Measurements from ENCODE around the gene MTUS2.
"Not testable (repeated sequence)": the region's sequence is repeated elsewhere in the genome, so short reads cannot be mapped to it uniquely, and the experiment has no call there.

The MTUS2 gene

DNA sequence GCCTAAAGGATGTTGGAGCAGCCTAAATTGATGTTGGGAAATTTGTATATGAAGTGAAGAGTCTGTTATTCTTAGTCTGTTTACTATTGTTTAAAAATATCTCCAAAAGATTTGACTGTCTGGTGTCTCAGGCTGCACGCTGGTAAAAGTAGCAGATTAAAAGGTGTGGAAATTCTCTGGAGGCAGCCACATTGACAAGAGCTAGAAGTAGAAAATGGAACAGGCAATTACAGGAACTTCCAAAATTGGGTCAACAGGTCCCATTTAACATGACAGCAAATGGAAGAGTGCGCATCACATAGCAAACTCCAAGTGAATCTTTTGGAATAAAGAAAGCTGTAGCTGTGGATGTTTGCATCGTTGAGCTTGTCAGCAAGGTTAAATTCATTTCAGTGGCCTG, 138.3 kb downstream of the MTUS2 start:
- DNase-seq (ENCODE audit: low spot score): no peak

DNA sequence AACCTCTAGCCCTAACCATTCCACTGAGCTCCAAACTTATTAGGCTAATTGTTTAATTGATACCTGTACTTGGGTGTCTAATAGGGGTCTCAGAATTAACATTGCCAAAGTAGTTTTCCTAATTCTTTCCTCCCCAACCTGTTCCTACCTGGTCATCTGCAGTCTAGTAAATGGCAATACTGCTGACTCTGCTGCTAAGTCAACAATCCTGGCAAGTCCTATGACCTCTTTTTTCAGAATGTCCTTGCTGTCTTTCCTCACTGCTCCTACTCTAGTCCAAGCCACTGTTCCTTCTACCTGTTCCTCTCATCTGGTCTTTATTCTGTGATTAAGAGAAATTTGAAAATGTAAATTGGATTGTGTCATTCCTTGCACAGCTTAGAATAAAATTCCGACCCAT, 143.9 kb downstream of the MTUS2 start:
- DNase-seq (ENCODE audit: low spot score): no peak

DNA sequence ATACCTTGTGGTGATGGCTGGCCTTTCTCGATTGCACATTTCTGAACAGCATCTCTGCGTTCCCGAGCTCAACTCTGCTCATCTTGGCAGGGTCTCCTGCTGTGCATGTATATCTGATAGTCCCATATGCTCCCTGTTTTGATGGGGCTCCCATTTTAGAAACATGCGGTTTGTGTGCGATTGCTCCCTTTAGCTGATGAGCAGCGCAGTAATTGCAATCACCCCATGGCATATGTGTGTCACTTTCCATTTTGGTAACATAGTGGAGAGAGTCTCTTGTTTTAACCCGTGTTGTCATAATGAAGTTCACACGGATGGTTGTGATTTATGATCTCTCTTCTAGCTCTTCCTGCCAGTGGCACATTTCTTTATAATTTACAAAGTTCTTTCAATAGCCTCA, 144.7 kb downstream of the MTUS2 start:
- DNase-seq (ENCODE audit: low spot score): no peak

DNA sequence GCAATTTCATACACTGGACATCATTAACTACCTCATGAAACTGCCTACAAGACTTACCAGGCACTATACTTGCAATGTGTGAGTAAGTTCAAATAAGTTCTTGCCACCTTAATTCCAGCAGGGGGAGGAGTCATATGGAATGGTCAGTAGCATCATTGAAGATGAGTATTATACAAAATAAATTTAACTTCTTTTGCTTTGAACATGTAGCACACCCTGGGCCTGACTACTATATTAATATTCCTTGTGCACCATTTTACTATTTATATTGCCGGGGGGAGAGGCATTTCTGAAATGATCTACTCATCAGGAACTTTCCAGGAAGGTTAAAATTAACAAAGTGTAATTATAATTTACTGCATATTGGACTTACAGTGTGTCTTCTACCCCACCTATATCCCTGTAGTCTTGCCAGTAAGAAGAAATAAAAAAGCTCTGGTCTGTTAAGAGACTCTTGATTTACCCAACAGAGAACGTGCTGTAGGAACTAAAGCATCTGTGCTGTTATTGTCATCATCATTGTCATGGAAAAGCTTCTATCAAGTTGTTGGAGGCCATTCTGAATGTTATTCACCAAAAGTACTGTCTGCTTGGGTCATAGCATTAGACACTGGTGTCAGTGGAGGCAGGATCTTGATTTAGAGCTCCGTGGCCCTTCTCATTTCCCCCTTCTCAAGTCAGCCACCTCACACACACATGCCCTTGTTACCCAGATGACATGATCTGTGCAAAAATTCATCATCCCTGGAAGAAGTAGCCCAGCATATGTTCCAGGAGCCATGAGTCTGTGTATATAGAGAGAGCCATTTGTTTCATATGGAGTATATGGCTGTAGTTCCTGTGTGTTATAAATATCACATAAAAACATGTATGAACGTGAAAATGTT, 147.1 kb downstream of the MTUS2 start:
- no peak for DNase-seq (ENCODE audit: low spot score)

DNA sequence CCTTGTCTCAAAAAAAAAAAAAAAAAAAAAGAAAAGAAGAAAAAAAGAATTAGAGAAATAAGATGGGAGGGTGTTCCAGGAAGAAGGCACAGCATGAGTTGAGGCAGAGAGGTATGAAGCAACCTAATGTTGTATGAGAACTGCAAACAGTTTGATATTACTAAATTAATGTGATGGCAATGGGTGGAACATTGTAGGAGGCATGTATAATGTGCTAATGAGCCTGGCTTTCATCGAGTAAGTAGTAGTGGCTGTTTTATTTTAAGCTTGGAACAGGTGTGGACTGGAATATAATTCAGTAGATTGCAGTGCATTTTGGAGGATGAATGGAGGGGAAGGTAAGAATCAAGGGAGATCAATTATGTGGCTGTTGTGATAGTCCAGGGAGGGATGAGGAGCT, 156.1 kb downstream of the MTUS2 start:
- DNase-seq (ENCODE audit: low spot score): no peak

DNA sequence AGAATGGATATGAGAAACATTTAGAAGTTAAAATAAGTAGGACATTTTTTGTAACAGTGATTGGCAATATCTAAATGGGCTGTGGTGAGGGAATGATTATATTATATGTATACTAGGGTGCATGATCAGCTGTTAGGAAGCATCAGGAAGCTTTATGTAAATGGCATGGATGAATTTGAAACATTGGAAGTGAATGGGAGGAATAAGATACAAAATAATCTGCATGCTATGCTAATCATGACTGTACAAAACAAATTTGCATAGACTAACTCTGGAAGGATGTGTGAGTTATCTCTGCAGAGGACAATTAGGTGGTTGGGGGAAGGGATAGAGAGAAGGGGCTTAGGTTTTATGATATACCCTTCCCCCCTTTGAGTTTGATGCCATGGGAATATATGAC, 156.5 kb downstream of the MTUS2 start:
- DNase-seq (ENCODE audit: low spot score): no peak

DNA sequence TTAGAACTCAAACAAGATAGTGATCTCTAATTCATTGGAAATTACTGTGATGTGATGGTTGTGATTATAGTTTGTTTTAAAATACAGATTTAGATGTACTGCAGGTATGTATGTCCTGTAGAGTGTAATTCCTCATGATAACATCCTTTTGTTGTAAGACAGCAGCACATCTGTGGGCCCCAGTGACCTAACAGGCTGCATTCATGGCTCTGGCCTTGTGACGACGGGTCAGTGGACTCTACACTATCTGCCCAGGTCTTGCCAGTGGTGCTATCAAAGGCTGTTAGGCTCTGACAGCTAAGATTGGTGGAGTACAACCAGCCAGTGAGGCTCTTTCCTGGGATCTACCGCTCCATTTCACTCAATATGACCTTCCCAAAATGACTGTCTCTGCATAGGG, 158.4 kb downstream of the MTUS2 start:
- no peak for DNase-seq (ENCODE audit: low spot score)

DNA sequence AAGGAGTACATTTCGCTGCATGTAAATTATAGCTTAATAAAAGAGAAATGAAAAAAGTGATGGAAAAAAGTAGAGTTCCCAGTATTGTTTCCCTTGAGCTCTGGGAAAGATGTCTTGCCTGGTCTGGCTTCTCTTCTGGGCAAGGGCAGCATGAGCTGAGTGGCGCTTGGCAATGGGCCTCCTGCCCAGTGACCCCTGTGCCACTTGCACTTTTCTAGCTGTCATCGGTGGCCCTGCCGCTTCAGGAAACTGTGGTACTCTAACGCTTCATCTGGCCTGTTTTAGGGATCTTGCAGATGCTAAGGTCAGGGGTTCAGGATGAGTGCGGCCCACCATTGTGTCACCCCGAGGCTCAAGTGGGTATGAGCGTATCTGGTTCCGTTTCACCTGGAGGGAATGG, 161.4 kb downstream of the MTUS2 start:
- no peak for DNase-seq (ENCODE audit: low spot score)

DNA sequence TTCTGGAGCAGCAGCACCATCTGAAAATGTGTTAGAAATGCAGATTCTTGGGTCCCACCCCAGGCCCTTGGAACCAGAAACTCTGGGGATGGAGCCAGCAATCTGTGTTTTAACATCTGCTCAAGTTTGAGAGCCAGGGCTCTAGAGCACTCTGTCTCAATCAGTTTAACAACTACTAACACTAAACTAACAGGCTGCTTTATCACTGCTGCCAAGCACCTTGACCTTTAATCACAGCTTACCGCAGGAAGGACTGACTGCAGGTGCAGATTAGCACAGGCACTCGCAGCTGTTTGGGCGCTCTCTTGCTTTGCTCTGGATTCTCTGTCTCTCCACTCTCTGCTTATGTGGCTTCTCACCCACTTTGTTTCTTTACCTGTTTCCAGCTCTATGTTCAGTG, 163.5 kb downstream of the MTUS2 start:
- DNase-seq (ENCODE audit: low spot score): no peak

DNA sequence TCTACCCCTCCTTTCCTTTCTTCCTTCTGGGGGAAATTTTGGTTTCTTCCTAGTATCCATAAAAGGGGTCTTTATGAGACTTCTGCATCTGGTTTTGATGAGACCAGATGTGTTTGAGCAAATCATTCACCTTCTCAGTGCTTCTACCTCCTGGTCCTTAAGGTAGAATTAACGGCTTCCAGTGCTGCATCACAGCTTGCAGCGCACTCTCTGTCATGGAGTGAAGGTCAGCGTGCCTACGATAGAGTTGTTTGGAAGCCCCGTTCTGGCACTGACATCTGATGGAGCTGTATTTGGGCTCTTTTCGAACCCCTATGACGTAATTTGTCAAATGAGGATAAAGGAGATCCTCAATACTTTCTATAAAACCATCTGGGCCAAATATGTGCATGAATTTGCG, 164.2 kb downstream of the MTUS2 start:
- no peak for DNase-seq (ENCODE audit: low spot score)

DNA sequence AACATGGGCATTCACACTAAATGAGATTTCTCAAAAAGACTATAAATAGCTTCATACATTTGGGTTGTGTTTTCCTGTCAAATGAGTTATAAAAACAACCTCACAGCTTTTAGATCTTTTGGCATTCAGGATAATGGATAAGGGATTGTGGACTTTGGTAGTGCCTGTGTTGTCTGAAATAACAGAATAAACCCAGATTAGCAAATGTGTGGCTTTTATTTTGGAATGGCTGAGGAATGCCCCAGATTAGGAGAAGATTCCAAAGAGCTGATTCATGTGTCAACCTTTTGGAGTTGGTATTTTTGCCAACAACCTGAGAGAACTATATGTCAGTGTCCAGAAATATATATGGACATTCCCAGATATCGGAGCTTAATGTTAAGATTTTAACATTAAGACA, 164.7 kb downstream of the MTUS2 start:
- no peak for DNase-seq (ENCODE audit: low spot score)

DNA sequence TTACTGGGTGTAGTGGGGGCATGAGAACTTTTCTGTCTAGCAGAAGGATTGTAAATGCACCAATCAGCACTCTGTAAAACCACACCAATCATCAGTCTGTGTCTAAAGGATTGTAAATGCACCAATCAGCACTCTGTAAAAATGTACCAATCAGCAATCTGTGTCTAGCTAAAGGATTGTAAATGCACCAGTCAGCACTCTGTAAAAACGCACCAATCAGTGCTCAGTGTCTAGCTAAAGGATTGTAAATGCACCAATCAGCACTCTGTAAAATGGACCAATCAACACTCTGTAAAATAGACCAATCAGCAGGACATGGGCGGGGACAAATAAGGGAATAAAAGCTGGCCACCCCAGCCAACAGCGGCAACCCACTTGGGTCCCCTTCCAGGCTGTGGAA, 170.2 kb downstream of the MTUS2 start:
- not testable (repeated sequence) for DNase-seq (ENCODE audit: low spot score)

DNA sequence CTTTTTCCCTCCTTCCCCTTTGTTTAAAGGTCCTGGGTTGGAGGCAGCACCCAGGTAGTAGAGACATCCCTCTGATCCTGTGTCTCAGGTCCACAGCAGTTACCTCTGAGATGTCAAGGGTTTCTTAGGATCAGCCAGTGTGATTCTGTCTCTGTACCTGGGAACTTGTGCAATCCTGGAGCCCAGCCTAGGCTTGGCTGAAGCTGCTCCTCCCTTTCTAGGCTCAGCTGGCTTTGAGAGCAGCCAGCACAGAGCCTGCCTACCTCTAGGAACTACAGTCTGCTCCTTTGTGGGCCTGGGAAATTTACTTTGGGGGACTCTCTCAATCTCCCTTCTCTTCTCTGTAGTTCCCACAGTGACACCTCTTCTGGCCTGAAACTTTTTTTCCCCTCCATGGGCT, 171.6 kb downstream of the MTUS2 start:
- no peak for DNase-seq (ENCODE audit: low spot score)

DNA sequence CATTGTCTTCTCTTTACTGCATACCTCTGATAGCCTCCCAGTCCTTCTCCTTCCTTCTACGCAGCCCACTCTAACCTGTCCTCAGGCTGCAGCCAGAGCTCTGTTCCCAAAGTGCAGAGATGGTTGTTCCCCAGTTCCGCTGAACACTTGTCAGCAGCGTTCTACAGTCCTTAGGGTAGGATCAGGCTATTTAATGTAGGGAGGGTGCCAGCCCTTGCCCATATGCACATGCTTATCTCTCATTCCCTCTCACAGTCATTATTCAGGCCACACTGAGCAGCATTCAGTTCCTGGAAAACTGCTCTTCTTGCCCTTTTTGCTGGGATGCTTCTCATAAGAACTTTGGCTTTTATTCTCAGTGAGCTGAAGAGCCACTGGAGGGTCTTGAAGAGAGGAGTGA, 180.7 kb downstream of the MTUS2 start:
- DNase-seq (ENCODE audit: low spot score): no peak

DNA sequence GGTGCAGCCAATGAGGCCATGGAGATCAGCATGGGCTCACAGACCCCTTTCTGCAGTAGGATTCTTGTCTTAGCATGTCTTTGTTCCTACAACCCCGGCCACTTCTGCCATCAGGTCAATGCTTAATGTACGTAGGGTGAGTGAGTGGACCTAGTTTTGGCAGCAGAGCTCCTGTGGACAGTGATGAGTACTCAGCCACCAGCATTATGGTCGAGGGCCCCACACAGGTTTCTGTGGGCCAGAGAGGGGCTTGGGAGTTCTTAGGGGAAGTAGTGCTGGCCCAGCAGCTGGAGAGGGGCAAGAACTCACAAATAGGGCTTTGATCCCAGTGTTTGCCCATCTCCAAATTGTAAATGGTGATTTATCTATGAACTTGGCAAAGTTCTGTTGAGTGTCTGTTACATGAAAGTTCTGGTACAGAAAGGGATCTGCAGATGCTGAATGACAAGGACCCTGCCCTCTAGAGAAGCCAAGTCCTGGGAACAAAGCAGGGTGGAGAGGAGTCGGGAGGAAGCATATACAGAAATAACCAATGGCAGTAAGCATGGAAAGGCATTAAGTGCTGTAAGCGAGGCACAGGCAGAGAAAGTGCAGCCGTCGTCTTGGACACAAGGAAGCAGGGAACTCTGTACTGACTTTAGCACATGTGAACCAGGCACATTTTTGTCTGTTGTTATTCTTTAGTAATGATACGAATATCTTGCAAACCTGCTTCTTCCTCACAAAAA, 185.1 kb downstream of the MTUS2 start:
- no peak for DNase-seq (ENCODE audit: low spot score)

DNA sequence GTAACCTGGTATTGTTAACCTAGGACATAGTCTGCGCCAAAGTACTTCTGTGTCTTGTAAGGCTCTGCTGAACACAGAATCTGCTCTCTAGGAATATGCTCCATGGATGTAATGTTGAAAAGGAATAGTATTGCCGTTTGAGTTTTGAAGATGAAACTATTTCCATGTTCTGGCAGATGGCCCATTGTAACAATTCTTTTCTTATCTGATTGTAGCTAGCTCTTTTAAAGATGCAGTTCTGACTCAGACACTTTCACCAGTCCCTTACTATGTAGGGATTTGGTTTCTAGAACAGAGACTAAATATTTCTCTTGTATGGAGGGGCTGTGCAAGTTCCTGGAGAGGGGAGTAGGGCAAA, 185.6 kb downstream of the MTUS2 start:
- no peak for DNase-seq (ENCODE audit: low spot score)

DNA sequence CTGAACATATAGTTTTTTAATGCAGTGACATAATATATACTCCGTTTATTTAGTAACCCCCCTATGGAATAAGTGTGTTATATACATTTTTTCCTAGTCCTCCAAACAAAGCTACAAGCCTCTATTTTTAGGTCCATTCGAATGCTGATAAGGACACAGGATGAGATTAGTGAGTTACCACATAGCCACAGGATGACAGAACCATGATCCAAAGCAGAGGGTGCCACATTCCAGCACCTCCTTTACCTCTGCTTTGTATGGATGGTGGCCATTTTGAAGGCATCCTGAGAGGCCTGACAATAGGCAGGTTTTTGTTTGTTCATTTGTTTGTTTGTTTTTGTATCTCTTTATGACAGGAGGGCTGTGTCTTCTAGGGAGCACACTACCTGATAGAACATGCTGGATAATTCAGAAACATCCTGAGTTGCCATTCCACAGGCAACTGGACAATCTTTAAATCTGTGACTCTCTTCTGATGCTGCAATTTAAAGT, 186.3 kb downstream of the MTUS2 start:
- no peak for DNase-seq (ENCODE audit: low spot score)

DNA sequence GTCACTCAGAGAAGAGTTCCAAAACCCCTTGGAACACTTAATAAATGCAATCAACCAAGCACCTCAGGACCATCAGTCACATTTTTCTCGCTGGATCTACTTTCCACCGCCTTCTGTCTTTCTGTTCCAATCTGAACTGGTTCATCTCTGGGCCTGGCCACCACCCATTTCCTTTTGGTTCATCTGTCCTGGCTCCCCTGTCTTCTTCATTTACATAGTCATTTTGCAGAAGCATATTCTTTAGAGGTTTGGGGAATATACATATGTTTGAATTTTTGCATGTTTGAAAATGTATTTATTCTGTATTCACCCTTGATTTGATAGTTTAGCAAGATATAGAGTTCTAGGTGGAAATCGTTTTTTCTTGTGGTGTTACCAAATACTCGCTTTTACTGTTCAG, 188.2 kb downstream of the MTUS2 start:
- DNase-seq (ENCODE audit: low spot score): no peak

DNA sequence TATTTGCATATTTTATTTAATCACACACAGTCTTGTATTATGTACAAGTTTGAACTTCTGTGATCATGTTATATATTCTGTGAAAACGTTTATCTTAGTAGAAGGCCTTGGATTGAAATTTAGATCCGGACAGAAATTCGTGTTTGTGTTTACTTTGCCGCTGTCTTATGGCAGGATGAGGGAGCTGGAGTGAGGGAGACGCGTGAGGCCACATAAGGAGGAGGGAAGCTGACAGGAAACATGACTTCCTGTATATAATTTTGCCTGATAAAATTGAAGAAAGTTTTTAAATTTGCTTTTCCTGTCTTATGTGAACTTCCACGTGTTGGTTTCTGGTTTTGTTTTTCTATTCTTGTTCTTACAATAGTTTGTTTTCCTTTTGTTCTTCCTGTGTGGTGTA, 200.2 kb downstream of the MTUS2 start:
- no peak for DNase-seq (ENCODE audit: low spot score)

DNA sequence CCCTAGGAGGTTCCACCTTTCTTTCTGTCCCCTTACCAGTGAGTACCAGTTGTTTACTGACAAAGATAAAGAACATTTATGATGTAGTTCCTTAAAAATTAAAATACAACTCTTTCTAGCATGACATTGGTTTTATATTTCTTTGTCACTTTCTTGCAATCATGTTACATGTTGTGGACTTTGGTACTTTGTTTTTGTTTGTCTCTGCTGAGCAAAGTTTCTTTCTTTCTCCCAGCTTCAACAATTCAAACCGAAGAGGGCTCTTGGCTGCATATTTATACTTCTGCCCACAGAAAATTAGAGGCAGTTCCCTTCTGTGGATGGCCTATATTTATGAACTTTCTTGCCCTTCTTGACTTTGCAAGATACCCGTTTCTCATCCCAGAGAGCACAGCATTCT, 201.2 kb downstream of the MTUS2 start:
- no peak for DNase-seq (ENCODE audit: low spot score)

DNA sequence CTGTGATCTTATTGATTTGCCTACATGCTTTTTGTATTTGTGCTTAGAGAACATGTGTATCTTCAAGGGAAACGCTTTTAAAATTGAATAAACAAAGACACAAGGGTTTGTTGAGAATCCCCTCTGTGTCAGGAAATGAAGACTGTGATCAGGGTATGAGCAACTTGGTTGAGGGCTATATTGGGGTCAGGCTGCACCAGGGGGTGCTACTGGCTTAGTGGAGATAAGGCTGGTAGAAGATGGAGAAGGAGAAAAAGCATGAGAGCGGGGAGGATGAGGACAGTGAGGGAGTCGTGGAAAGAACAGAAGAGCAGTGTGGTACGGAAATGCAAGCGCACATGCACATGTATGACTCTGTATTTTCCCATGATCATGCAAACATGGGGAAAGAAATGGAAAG, 201.6 kb downstream of the MTUS2 start:
- DNase-seq (ENCODE audit: low spot score): no peak

DNA sequence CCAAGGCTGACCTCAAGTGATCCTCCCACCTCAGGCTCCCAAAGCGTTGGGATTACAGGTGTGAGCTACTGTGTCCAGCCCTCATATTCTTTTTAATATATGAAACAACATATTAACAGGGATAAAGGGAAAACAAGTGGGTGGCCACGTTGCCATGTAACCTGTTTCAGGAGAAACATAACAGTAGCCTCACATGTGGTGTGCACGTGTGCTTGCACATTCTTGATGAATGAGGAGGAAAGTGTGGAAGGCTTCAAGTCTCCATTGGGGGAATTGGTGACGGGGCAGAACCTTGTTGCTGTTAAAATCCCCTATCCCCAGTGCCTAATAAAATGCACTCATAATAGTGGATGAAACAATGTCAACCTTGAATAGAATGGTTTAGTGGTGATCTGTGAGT, 202.3 kb downstream of the MTUS2 start:
- no peak for DNase-seq (ENCODE audit: low spot score)

DNA sequence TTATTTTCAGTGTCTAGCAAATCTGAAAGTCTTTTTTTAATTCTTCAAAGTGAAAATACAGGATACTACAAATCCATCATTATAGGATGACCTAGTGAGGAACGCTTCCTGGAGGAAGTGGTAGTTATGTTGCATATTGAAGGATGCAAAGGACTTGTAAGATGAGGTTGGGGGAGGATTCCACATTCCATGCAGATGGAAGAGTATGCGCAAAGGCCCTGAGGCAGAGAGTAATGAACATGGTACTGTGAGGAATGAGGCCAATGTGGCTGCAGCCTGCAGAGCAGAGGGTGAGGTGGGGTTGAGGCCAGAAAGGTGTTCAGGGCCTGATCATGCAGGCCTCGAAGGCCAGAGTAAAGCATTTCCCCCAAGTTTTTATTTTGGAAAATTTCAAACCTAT, 202.8 kb downstream of the MTUS2 start:
- DNase-seq (ENCODE audit: low spot score): no peak

DNA sequence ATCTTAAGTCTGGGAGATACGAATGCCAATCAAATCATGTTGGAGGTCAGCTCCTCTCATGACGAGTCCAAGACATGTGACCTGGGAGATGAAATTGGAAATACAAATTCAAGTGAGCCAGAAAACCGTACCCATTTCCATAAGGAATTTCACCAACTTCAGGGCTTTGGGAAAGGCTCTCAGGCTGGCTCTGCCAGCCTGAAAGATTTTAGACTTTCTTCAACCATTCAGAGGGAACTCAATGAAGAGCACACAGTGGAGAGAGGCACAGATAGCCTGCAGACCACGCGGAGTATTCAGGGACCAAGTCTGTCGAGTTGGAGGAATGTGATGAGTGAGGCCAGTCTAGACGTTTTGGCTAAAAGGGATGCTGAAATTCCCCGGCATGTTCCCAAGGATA, 204.6 kb downstream of the MTUS2 start:
- no peak for DNase-seq (ENCODE audit: low spot score)

Measured in CD4-positive, alpha-beta T cell treated with Interleukin-2 at 100 ng/mL for 4 hours (primary cell).